ENCODE measurements around the gene WHAMM.

WHAMM gene

DNA sequence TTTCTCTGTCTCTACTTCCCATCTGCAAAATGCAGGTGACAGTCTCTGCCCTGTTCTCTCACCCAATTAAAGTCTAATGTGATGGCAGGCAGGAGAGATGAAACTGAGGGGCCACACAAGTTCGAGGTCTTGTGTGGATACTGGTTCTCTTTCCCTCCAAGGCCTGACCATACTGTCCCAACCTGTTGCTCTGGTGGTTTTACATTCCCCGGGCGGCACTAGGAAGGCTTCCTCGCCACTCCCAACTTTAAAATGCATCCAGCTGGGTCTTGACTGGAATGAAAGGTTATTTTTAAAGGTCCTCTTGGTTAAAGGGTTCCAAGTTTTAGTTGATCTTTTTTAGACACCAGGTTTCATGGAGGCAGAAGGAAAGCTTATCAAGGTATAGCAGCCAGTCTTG, 37.2 kb downstream of the WHAMM start:
- Histone ChIP-seq H3K36me3 (no peaks in the 10 kb centered on the region), H3K4me3 (ENCODE audit: low read depth, low read length) (no peak overlapping the region), H3K9me3 (no peaks in the 10 kb centered on the region), H3K27me3 (no peaks in the 10 kb centered on the region), H3K4me1 (peaks cover 7% of the 10 kb centered on the region)
- TF ChIP-seq, protein P1, sequence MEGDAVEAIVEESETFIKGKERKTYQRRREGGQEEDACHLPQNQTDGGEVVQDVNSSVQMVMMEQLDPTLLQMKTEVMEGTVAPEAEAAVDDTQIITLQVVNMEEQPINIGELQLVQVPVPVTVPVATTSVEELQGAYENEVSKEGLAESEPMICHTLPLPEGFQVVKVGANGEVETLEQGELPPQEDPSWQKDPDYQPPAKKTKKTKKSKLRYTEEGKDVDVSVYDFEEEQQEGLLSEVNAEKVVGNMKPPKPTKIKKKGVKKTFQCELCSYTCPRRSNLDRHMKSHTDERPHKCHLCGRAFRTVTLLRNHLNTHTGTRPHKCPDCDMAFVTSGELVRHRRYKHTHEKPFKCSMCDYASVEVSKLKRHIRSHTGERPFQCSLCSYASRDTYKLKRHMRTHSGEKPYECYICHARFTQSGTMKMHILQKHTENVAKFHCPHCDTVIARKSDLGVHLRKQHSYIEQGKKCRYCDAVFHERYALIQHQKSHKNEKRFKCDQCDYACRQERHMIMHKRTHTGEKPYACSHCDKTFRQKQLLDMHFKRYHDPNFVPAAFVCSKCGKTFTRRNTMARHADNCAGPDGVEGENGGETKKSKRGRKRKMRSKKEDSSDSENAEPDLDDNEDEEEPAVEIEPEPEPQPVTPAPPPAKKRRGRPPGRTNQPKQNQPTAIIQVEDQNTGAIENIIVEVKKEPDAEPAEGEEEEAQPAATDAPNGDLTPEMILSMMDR (IDR thresholded peaks at IDR 0.05; ENCODE audit: low read depth, low read length): no peak
- no peak for DNase-seq

DNA sequence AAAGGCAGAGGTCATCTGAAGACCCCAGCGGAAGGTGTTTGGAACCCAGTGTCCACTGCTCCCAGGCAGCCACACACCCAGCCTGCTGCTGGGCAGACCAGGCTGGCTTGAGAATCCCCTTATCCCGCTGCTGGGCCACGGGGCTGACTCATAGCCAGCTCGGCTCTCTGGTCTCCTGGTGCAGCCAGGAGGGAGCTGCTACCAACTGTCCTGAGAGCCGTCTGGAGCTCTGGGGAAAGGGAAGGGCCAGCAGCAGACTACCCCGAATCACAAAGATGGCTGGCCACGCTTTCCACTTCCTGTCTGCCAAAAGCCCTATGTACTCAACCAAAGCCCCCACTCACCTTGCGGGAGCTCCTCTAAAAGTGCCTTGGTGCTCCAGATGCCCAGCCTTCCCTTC, 38.3 kb downstream of the WHAMM start:
- Histone ChIP-seq H3K4me1 (peaks cover 7% of the 10 kb centered on the region), H3K9me3 (no peaks in the 10 kb centered on the region)

DNA sequence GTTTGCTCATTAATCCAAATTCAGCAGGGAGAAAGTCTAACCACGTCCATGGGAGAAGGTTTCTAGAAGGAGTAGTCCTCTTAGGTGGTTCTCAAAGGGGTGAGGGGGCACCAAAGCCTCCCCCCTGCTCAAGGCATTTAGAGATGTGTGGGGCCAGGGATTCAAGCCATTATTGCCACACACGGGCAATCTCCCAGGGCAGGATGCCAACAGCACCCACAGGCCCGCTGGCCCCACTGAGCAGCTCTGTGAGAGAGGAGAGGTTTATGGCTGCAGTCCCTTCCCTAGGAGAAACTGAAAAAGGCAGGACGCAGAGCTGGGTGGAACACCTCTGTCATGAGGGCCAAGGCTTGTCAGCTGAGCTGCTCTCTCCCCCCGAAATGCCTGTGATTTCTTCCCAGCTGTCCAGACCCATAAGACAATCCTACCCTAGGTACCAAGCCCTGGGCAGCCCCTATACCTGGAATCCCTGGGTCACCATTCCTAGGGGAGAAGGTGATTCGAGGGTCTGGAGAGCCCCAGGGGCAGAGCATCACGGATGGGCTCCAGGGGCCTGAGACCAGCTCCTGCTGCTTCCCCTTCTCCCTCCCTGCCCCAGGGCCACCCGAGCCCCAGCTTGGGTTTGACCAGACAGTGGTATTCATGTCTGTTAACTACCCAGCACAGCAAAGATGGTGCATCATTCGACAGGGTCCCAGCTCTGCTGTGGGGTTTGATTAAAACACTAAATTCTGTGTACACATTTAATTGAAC, 39.0 kb downstream of the WHAMM start:
- Histone ChIP-seq H3K4me1 (peaks cover 7% of the 10 kb centered on the region), H3K27me3 (no peaks in the 10 kb centered on the region), H3K4me3 (ENCODE audit: low read depth, low read length) (no peak overlapping the region), H3K9me3 (no peaks in the 10 kb centered on the region), H3K36me3 (no peaks in the 10 kb centered on the region)
- DNase-seq: no peak
- TF ChIP-seq, protein P1 (IDR thresholded peaks at IDR 0.05; ENCODE audit: low read depth, low read length): no peak

More for the DNA sequence above, 38.3 kb downstream of the WHAMM start:
- TF ChIP-seq, protein P1 (IDR thresholded peaks at IDR 0.05; ENCODE audit: low read depth, low read length): no peak
- Histone ChIP-seq H3K36me3 (no peaks in the 10 kb centered on the region), H3K4me3 (ENCODE audit: low read depth, low read length) (no peak overlapping the region), H3K27me3 (no peaks in the 10 kb centered on the region)
- no peak for DNase-seq

DNA sequence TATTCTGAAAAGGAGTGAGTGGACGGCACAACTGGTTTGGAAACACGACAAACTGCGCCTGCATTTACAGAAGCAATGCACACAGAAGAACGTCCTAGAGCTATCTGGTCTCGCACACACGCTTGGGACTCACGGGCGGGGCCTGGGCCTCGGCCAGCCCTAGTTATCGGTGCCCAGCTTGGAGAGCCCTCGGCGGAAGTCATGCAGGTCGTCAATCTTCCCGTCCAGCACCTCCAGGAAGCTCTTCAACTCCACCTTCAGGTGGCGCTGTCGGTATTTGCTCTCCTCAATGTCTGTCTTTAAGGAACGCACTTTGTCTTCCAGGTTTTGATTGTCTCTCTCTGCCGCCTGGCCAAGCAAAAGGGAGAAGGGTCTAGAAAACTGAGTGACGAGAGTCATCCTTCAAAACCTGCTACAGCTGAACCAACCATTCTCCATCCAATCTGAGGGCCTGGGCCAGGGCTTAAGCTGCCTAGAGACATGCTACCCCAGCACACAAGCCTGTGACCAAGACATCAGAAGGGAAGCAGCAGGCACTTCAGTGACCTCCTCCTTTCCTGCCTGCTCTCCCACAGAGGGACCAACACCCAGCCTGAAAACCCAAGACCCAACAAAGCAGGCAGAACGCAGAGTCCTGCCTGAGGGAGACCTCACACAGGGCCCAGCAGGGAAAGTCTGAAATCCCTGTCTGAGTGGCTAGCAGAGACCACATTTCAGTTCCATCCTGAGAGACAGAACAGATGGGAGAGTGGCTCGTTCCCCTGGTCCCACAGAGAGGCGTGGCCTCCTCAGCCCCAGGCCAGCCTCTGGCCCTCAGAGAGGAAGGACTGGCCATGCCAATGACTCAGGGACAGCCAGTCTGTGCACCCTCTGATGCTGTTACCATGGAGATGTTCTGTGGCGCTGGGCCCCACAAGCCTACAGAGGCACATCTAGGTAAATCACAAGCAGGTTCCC, 40.4 kb downstream of the WHAMM start:
- Histone ChIP-seq H3K36me3 (no peaks in the 10 kb centered on the region), H3K4me1 (peaks cover 7% of the 10 kb centered on the region), H3K27me3 (no peaks in the 10 kb centered on the region), H3K4me3 (ENCODE audit: low read depth, low read length) (no peak overlapping the region), H3K9me3 (no peaks in the 10 kb centered on the region)
- TF ChIP-seq, protein P1 (IDR thresholded peaks at IDR 0.05; ENCODE audit: low read depth, low read length): peak; percentile 92
- DNase-seq: peak; percentile 79

DNA sequence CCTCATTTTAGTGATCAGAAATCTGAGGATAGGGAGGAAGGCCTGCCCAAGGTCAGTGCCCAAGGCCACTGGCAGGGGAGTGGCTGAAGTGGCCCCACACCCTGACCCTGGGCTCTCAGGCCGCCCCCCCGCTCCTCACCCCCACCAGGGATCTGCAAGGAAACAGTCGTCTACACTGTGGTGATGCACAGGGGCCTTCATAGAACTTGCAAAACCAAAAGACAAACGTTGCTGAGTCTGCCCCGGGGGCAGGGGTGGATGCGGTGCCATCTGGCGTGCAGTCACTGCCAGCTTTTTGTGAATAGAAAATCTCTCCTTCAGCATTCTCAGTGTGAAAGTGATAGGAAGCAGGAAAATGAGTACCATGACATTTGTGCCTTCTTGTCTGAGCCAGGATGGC, 41.3 kb downstream of the WHAMM start:
- Histone ChIP-seq H3K4me1 (peaks cover 7% of the 10 kb centered on the region), H3K4me3 (ENCODE audit: low read depth, low read length) (no peak overlapping the region), H3K9me3 (no peaks in the 10 kb centered on the region), H3K36me3 (no peaks in the 10 kb centered on the region), H3K27me3 (no peaks in the 10 kb centered on the region)
- DNase-seq: no peak
- TF ChIP-seq, protein P1 (IDR thresholded peaks at IDR 0.05; ENCODE audit: low read depth, low read length): no peak
